NCI-H82 treated with DMSO at 0.1 percent for 48 hours (cell line): Measurements from ENCODE around the gene ASIC2.

Experiments used
- DNase-seq: peaks from one replicate; lab custom pipeline; 2025; ENCODE audit not compliant: unreplicated experiment; lab: John Stamatoyannopoulos, UW

ASIC2 gene

DNA sequence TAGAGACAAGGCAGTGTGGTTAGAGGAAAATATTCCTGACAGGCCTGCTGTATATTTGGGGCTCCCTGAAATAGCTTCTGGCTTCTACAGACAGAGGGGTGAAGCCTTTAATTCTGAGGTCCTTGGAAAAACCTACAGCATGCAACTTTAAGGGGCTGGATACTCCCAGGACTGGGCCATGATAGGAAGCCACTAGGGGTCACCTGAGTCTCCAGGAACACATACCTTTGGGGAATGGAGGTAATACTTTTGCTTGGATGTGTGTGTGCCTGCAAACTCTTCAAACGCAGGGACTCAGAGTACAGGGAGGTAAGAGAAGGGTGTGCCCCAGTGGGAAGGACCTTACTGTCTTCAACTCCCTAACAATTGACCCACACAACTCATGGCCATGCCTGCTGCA lies 4.1 kb downstream of the ASIC2 start:
- no peak for DNase-seq

DNA sequence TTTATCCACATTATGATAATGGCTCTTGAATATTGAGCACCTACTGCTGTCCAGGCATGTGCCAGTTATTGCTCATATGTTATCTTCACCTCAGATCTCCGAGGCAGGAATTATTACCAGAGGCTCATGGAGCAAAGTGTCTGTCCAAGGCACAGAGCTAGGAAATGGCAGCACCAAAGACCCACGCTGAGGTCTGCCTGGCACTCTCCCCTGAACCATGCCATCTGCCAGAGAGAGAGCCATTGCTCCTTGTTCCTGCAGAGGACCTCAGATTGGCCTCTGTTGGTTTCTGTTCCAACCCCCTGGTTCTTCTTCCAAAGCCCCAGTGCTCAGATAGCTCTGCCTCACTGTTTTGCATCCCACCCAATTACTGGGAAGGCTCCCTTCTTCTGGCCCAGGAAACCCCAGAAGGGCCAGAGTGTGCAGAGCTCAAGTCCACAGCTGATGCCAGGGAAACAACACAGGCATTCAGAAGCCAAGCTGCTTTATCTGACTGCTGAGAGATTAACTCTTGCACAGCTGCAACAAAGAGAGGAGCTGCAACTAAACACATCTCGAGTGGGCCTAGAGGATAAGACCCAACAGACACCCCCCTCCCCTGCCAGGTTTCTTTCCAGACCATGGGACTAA lies 5.9 kb downstream of the ASIC2 start:
- no peak for DNase-seq

DNA sequence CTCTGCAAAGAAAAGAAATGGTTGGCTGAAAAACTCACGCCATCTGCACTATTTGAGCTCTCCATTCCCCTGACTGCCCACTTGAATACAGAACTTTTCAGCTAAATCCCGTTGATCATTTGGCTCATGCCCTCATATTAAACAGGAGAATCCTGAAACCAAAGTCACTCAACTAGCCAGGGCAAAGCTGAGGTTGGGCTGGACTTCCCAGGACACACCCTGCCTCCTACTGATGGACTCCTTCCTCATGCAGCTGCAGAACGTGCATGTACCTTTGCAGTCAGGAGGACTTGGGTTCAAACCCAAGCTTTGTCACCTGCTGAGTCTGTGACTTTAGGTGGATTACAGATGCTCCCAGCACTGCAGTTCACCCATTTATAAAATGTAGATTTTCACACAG lies 7.7 kb downstream of the ASIC2 start:
- DNase-seq: no peak

DNA sequence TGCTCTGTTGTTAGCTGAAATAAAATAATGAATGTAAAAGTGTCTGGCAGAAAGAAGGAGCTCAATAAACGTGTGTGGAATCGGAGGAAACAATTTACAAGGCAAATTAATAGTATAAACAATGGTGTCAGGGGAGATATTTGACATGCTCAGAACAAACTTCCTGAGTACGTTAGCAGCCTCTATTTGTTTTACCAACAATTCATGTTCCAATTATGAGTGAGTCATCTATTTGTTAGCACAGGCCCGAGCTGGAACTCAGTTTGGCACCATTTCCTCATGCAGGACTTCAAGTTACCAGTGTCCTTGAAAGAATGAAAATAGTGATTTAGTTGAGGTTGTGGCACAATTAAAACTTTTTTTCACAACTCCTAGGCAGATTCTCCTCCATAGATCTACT lies 9.1 kb downstream of the ASIC2 start:
- DNase-seq: no peak

DNA sequence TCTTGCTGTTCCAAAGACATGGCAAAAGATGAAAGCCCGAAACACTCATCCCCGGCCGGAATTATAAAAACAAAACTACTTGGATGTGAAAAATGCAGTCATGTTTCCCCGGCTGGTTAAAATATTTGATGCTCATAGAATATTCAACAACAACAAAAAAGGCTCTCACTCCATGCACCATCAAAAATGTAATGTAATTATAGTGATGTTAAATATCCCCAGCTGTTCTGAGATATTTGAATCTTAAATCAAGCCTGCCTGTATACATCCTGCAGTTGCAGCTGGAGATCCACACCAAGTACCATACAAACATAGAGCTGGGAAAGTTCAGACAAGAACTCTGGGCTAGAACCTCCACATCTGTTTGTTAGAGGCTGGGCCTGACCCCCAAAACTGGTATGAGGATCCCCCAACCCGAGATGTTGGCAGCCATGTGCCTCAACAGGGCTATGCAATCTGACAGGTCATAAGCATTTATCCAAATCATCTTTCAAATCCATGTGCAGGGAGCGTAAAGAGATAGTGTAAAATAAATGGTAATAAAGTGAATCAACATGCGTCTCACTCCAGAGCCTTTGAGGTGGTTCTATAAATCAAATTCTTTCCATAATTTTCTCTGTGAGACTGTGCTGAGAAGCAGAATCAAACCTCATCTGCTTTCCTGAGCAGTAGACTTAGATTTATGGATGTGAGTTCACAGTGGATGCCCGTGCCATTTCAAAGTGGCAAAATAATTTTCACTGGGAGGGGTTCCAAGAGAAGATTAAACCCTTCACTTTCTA lies 12.7 kb downstream of the ASIC2 start:
- DNase-seq: no peak

DNA sequence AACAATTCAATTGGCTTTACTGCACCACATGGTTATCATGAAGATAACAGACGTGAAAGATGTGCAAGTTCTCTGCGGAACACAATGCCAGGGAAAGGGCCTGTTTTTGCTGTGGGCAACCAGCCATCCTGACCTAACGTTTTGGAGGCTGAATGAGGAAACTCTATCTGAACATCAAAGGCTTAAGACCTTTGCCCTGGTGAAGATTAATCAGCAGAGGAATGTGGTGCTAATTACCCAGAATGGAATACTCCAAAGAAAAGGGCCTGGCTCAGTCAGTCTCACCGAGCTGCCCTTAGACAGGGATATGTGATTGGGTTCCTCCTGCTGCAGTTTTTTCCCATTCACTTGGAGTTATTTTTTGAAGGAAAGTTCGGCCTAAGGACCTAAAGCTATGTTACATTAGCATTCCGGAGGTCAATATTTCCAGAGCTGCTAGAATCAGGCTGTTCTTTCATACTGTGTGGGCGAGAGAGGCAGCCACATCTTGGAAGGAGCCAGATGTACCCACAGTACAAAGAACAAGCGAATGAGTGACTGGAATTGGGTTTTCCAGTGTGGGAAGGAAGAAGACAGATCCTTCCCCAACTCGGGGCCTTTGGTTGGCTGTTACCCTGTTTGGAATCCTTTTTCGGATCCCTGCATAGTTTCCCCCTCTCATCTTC lies 15.5 kb downstream of the ASIC2 start:
- no peak for DNase-seq

DNA sequence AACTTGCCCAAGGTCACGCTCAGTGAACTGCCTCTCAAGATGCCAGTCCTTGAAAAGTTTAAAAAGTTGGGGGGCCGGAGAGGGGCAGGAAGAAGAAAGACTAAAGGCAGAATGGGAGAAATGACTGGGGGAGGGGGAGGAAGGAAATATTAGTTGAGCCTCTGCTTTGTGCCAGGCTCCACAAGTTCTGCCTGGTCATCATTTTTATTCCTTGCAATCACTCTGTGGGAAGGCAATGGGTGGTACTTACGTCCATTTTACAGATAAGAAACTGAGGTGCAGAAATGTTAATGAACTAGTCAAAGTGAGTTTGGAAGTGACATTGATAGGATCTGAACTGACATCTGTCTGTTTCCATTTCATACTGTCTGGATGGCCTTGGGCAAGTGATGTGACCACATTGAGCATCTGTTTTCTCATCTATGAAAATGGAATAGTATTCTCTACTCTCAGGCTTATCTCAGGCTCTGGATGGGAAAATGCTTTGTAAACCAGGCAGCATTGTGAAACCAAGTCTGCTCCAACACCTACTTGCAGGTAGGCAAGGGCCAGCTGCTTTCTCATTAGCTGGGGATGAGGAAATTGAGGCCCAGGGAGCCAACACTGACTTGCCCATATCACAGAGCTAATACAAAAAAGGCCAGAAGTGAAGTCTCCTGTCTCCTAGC lies 19.2 kb downstream of the ASIC2 start:
- no peak for DNase-seq

DNA sequence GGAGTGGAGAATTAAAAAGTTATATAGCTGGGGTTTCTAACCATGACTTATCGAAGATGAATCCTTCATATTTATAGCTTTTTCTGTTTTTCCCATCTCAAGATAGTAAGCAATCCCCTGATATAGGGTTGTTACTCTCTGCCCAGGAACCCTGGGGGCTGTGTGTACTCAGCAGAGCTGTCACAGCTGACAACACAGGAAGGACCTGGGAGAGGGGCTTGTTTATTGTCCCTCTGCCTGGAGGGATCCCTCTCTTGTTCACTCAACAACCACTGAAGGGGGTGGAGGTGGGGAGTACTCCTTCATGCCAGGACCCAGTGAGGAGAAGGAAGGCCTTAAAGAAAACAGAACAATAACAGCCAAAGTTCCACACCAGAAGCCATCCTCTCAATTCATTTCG lies 19.8 kb downstream of the ASIC2 start:
- no peak for DNase-seq

DNA sequence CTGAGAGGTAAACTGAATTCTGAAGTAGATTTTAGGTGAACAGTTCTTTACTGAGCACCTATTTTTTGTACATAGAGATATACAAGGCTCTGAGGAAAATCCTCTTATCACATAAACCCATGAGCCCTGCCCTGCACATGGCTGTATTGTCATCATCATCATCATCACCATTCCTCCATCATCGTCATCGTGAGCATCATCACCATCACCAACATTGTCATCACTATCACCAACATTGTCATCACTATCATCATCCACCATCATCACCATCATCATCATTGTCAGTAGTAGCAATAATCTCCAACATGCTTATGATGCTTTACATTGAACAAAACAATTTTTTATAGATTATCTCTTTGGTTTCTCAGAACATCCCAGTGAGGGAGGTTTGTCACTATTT lies 20.7 kb downstream of the ASIC2 start:
- no peak for DNase-seq

DNA sequence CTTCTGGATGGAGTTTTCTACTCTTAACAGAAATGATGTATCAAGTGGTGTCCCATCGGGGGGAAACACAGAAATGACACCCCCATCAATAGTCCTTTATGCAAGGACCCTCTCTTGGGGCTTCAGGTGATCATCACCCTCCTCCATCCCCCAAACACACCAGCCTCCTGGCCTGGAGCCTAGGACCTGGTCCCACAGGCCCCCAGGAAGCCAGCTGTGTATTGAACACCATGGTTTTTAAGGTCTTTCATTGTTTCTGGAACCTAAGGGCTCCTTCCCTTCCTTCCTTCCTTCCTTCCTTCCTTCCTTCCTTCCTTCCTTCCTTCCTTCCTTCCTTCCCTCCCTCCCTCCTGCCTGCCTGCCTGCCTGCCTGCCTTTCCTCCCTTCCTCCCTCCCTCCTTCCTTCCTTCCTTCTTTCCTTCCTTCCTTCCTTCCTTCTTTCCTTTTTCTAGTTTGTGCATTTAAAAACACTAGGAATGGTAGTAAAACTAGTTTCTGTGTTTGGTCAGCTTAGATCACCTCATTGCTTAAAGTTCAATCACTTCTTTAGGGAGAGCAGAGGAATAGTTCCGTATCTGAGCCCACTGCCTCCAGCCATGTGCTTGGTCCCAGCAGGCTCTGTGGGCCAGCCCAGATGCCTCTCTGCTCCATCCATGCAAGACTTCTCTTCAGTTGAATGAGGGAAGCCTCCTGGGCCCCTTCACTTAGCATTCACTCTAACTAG lies 23.6 kb downstream of the ASIC2 start:
- no peak for DNase-seq

DNA sequence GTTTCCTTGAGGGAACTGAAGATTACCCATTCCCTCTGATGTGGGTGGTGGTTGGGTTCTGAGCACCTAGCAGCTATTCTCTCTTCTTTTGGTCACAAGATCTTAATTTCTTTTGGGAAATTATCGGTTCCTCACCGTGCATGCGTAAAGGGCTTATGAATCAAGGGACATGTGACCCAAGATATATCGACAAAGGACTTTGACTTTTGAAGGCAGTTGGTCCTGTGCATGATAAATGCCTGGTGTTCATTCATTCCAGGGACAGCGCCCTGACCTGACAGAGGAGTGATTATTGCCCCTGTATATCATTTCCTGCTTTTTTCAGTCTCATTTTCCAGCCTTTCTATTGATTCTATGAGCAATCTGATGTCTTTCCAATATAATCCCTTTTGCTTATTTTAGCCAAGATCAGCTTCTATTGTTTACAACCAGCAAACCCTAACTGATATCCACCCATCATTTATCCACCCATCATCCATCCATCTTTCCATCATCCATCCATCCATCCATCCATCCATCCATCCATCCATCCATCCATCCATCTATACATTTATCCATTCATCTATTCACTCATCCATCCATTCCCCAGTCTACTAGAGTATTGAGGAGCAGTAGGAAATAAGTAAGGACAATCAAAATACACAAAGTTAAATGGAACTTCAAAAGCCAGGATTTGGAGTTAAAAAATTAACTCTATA lies 25.1 kb downstream of the ASIC2 start:
- no peak for DNase-seq

DNA sequence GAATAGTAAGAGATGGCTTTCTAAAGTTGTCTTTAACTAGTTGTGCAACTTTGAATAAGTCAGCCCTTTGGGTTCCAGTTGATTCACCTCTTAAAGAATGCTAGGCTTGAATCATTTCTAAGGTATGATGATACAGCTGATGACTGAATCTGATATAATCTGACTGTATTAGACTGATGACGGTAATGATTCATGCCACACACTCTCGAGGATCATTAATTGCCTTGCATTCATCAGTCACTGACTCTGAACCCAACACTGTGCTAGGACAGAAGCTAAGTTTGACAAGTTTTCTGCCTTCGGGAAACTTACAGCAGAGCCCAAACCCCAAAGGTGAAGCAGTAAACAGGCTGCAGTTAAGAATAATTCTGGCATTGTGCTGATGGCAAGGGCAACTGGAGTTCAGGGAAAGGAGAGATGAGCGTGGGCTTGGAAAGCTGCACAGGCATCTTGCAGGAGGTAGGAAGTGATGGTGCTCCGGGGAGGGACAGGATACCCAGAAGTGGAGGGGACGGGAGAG lies 25.8 kb downstream of the ASIC2 start:
- no peak for DNase-seq

DNA sequence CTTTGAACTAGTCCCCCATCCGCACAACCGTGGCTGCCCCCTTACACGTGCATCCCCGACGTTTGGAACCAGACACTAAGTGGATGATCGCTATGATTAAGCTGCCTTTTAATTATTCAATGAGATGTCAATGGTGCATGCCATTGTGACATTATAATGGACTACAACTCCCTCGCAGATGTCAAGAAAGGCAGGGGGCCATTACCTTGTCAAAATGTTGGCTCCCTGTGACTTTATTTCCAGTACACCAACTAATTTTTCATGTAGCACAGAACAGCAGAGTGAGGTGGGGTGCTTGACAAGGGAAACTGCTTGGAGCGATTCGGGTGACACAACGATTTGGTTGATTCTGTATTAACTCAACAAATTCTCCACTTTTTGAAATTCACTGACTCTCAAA lies 26.5 kb downstream of the ASIC2 start:
- DNase-seq: no peak

DNA sequence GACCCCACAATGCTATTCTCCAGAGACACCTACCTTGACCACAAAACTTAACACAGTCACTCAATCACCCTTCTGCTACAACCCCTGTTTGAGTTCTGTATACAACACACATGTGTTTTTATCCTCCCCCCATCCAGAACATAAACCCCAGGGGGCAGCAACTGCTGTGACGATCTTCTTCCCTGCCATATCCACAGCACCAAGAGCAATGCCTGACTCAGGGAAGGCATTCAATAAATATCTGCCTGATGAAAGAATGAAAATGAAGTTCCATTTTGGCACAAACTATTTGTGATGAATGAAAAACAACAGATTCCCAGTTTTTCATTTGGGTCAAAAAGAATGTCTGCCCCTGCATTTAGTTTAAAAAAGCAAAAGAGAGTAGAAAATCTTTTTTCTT lies 27.0 kb downstream of the ASIC2 start:
- no peak for DNase-seq

DNA sequence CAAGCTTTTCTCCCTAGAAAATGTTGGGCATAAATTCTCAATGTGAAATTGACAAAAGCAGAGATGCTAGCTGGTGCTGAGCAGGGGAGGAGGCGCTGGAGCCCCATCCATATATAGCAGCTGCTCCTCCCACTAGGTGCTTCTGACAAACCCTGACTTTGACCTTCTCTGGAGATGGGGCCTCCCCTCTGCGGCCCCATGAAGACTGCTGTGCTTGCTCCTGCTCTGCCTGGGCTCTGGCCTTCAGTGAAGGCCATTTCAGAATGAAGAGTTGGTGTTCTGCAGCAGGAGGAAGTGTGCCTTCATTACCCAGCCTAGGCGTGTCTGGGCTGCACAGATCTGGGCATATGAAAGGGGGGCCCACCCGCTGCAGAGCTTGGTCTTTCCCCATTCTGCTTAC lies 29.7 kb downstream of the ASIC2 start:
- no peak for DNase-seq

DNA sequence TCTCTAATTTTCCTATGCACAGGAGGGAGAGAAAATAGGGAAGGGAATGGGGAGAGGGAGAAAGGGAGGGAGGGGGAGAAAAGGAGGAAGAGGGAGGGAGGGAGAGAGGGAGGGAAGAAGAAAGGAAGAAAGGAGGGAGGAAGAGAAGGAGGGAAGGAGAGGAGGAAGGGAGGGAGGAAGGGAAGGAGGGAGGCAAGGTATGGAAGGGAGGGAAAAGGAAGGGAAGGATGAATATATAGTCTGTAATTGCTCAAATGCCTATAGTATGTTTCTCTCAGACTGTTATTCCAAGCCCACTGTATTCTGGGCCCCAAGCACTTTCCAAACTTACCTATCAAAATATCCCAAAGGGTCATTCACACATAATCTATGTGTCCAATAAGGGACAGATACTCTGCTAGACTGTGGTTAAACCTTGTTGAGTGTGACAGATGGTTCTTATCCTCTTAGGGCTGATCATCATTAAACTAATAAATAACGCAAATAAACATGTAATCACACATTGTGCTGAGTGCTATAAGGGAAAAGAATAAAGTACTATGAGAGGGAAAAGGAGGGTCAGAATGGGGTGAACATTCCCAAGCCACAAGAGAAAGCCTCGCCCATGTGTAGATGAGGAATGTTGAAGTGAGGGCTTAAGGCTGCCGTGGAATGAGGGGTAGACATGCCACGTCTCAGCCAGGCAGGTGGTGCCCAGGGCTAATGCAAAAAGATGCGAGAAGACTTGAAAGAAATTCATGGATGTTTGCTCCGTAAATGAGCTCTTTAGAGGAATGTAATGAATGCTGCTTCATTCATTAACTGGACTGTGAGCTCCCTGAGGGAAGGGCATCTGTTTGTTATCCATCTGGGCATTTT lies 30.6 kb downstream of the ASIC2 start:
- DNase-seq: peak; percentile 83

DNA sequence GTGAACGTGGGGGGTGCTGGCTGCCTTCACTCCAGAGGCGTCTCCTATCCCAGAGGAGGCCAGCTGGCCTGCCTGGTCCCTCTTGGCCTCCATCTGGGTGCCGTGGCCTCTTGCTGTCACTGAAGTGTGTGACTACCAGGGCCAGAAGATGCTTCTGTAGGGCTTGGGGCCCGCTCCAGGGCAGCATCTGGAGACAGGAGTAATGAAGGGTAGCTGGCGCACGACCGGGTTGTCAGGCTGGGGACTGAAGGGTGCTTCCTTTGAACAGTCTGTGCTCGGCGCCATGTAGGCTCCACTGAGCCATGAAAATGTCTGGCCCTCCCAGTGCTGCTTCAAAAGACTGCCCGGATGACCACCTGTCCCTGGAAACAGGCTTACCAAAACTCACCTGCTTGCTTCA lies 31.3 kb downstream of the ASIC2 start:
- no peak for DNase-seq

DNA sequence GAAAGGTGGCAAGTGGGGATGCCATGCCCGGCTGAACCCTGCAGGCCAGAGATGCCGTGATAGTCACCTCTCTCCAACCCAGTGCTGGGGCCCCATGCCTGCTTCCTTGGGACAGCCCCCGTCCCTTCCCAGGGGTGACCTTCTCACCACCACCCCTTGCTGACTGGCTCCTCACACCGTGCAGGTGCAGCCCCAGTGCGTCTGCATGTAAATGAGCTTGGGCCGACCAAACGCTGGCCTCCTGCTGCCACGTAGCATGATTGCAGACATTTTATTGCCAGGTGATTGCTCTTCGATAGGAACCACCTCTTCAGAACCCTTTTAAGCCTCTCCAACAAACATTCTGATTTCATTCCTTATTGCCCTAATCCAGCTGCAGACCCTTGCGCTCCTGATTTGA lies 32.5 kb downstream of the ASIC2 start:
- no peak for DNase-seq

DNA sequence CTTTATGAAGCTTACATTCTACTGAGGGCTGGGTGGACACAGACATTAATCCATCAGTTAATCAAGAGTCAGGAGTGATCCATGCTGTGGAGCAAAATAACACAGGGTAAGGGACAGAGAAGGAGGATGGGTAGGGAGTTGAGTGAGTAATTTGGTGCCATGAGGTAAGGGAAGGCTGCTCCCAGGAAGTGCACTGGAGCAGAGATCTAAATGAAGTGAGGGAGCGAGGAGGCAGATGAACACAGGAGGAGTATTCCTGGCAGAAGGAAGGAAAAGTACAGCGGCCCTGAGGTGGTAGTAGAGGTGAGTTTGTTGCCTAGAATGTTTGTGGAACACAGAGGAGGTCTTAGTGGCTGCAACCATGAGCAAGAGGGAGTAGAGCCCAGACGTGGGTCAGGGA lies 34.8 kb downstream of the ASIC2 start:
- no peak for DNase-seq
